Progenitor cell of endocrine pancreas (in vitro differentiated cells): ENCODE data around the gene ABCA1. TPM values are rescaled to one million over a fixed set of nuclear protein-coding genes. Genes with fewer than 3 reads are reported as not detected.

ENCODE experiments used
- DNase-seq: peaks from one replicate; pipeline ENCODE4 v3.0.0; 2021; ENCODE audit warnings: low spot score; ENCODE audit not compliant: unreplicated experiment
- H3K27ac Mint-ChIP-seq: 2 replicates; pipeline ENCODE4 v1.8.0; 2021; ENCODE audit warnings: mild to moderate bottlenecking, moderate library complexity, mixed read lengths
- H3K27me3 Mint-ChIP-seq: 2 replicates; pipeline ENCODE4 v1.8.0; 2021; ENCODE audit warnings: mixed read lengths
- H3K36me3 Mint-ChIP-seq: 2 replicates; pipeline ENCODE4 v1.8.0; 2022; ENCODE audit warnings: mixed read lengths; ENCODE audit not compliant: insufficient read depth
- H3K4me1 Mint-ChIP-seq: 2 replicates; pipeline ENCODE4 v1.8.0; 2021; ENCODE audit warnings: low read depth, mixed read lengths
- H3K4me3 Mint-ChIP-seq: 2 replicates; pipeline ENCODE4 v1.8.0; 2021; ENCODE audit warnings: low read depth, mild to moderate bottlenecking, moderate library complexity, mixed read lengths
- H3K9me3 Mint-ChIP-seq: 2 replicates; pipeline ENCODE4 v1.8.0; 2021; ENCODE audit warnings: low read depth, mixed read lengths
- total RNA-seq: library from RNA; stranded (reverse); gene quantifications from 2 replicates; pipeline ENCODE4 v1.2.1, GENCODE V29; 2021
- TF ChIP-seq, protein P1 (sequence below): fragments of 200-600 bp; sonication (generic); IDR thresholded peaks from one replicate; pipeline ENCODE4 v1.5.0; 2021; ENCODE audit warnings: antibody characterized with exemption, mild to moderate bottlenecking; ENCODE audit not compliant: unreplicated experiment

The ABCA1 gene
- total RNA-seq, 1 donor from 2014 or later, result 41.1 TPM

DNA sequence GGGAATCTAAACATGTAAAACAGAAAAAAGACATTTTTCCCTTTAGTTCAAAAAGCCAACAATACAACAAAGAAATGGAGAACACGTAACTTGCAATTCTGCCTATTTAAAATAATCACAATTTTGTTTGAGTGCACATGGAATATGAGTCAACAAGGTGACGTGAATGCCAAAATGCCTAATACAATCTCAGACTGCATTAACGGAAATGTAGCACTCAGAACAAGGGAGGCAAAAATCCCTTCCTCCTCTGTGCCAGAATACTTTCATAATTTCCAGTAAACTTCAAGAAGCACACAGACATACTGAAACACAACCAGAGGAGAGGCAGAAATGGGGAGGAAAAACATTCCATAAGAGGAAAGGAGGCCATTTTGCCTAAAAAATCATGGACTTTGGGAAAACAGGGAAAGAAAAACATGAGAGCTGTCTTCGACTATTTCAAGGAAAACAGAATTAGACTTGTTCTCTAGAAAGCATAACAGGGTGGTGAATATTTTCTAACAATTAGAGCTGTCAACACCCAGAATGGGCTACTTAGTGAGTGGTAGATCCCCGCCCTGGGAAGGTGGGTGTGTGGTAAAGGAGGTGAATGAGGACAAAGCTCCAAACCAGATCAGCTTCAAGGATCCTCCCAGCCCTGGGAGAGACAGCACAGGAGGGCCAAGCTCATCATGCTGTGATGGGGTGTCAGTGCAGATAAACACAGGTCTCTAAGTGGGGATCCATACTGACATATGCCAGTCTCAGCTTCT, 48.2 kb downstream of the ABCA1 start:
- H3K4me1 Mint-ChIP-seq, result no peaks in the 10 kb centered on the region
- H3K4me3 Mint-ChIP-seq, result no peak overlapping the region
- no peaks in the 10 kb centered on the region for H3K27me3 Mint-ChIP-seq
- no peak overlapping the region for H3K27ac Mint-ChIP-seq
- no peaks in the 10 kb centered on the region for H3K9me3 Mint-ChIP-seq
- DNase-seq, result no peak
- TF ChIP-seq, protein P1, sequence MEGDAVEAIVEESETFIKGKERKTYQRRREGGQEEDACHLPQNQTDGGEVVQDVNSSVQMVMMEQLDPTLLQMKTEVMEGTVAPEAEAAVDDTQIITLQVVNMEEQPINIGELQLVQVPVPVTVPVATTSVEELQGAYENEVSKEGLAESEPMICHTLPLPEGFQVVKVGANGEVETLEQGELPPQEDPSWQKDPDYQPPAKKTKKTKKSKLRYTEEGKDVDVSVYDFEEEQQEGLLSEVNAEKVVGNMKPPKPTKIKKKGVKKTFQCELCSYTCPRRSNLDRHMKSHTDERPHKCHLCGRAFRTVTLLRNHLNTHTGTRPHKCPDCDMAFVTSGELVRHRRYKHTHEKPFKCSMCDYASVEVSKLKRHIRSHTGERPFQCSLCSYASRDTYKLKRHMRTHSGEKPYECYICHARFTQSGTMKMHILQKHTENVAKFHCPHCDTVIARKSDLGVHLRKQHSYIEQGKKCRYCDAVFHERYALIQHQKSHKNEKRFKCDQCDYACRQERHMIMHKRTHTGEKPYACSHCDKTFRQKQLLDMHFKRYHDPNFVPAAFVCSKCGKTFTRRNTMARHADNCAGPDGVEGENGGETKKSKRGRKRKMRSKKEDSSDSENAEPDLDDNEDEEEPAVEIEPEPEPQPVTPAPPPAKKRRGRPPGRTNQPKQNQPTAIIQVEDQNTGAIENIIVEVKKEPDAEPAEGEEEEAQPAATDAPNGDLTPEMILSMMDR, result no peak
- peaks cover 21% of the 10 kb centered on the region for H3K36me3 Mint-ChIP-seq

DNA sequence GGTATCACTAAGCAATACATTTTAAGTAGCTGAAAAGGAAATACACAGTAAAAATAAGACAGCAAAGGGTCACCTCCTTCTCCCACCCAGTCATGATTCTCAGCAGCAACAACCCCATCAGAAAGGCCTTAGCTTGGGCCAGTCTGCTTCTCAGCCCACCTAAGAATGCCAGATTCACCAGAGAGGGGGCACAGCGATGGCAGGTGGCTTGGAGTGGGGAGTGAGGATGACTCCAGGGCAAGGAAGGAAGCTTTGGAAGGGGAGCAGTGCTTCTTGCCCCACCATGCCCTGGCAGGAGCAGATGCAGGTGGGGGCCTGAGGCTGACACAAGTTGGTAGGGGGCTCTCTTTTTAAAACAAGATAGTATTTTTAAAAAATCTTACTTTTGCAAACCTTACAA, 51.4 kb downstream of the ABCA1 start:
- DNase-seq, result no peak
- H3K27ac Mint-ChIP-seq, result no peak overlapping the region
- TF ChIP-seq, protein P1, result no peak
- no peaks in the 10 kb centered on the region for H3K9me3 Mint-ChIP-seq
- H3K27me3 Mint-ChIP-seq, result no peaks in the 10 kb centered on the region
- no peaks in the 10 kb centered on the region for H3K4me1 Mint-ChIP-seq
- peaks cover 24% of the 10 kb centered on the region for H3K36me3 Mint-ChIP-seq
- no peak overlapping the region for H3K4me3 Mint-ChIP-seq

DNA sequence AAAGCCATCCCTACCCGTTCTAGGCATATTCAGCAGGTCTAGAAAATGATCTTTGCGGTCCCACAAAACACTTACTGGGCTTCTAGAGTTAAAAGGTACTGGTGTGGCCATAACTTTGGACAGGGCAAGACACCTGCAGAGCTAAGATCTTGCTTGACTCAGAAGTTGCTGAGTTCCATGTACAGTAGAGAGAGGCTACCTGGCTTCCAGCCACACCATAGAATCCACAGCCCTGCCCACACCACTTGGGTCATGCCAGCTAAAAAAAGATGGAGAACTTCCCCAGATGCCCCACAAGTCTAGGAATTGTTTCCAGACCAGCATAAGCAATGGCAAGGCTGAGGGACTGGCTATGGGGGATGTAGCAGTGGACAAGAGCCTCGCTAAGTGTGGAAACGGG, 52.1 kb downstream of the ABCA1 start:
- Mint-ChIP-seq H3K27me3 (no peaks in the 10 kb centered on the region), H3K9me3 (no peaks in the 10 kb centered on the region), H3K4me3 (no peak overlapping the region), H3K27ac (no peak overlapping the region), H3K36me3 (peaks cover 26% of the 10 kb centered on the region), H3K4me1 (no peaks in the 10 kb centered on the region)
- TF ChIP-seq, protein P1, result no peak
- no peak for DNase-seq

DNA sequence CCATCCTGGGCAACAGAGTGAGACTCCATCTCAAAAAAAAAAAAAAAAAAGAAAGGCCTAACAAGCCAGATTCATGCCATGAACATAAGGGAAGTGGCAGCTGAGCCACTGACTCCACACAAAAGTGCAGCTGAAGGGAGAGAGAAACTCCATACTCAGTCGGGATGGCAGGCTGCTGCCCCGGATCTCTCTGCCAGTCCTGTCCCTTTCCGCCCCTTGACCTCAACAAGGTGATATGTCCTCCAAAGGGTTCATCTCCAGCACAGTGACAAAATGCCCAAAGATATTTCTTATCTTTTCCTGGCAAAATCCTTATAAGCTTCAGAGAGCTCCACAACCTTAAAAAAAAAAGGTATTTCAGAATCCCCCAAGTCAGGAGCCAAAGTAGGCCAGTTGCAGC, 52.6 kb downstream of the ABCA1 start:
- Mint-ChIP-seq H3K27me3 (no peaks in the 10 kb centered on the region), H3K4me3 (no peak overlapping the region), H3K36me3 (peaks cover 28% of the 10 kb centered on the region), H3K9me3 (no peaks in the 10 kb centered on the region), H3K27ac (no peak overlapping the region), H3K4me1 (peaks cover 3% of the 10 kb centered on the region)
- DNase-seq, result no peak
- TF ChIP-seq, protein P1, result no peak

DNA sequence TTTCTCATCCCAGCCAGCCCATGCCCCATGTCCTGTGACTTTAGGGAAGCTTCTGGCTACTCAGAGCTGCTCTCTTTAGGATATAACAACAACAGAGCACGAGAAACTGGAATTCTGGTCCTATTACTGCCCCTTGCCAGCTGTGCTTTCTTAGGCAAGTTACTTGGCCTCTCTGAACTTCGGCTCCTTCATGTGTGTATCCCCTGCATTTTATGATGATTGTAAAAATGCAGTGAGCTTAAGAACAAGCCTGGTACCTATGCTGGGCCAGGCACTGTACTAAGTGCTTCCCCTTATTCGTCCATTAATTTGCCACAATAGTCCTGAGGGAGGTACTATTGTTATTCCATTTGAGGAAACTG, 54.5 kb downstream of the ABCA1 start:
- Mint-ChIP-seq H3K4me1 (peaks cover 17% of the 10 kb centered on the region), H3K27me3 (no peaks in the 10 kb centered on the region), H3K4me3 (no peak overlapping the region), H3K27ac (no peak overlapping the region), H3K36me3 (peaks cover 25% of the 10 kb centered on the region), H3K9me3 (no peaks in the 10 kb centered on the region)
- no peak for DNase-seq
- TF ChIP-seq, protein P1, result no peak
